Panc1 (cell line): ENCODE data around the gene SRCIN1. TPM values are rescaled to one million over a fixed set of nuclear protein-coding genes. Genes with fewer than 3 reads are reported as not detected.

ENCODE experiments used
- ATAC-seq: fragments of 200-7000 bp; cut with Tn5 transposase; 2 replicates; pipeline ENCODE4 v1.9.1; 2020; ENCODE audit warnings: mild to moderate bottlenecking, moderate library complexity
- BruUV-seq: library from RNA; stranded (reverse); fragments of 400-500 nt; replicated peaks from 2 replicates; lab custom pipeline; 2021; lab: Mats Ljungman, UMichigan
- CTCF ChIA-PET: fragments of 300-600 bp; sonication (Branson Sonifier 250); formaldehyde crosslinking; loops from one replicate; lab custom pipeline; 2022; ENCODE audit warnings: antibody characterized with exemption; lab: Charles Lee
- POLR2A ChIA-PET: fragments of 300-600 bp; sonication (Branson Sonifier 250); formaldehyde crosslinking; loops from one replicate; lab custom pipeline; 2022; ENCODE audit warnings: antibody characterized with exemption; lab: Charles Lee
- DNase-seq: peaks from one replicate; pipeline ENCODE4 v3.0.0-alpha.2; 2010; ENCODE audit warnings: low read depth, low spot score
- H3K27ac ChIP-seq: 2 replicates; pipeline ENCODE4 v1.5.1; 2011; ENCODE audit warnings: mild to moderate bottlenecking, low read length, inconsistent platforms
- H3K27me3 ChIP-seq: fragments of 200-500 bp; sonication (Bioruptor generic); 2 replicates; pipeline ENCODE4 v1.6.0; 2014; ENCODE audit warnings: low read length, inconsistent platforms; ENCODE audit not compliant: control insufficient read depth, insufficient read depth
- H3K36me3 ChIP-seq: fragments of 200-500 bp; sonication (Bioruptor generic); 2 replicates; pipeline ENCODE4 v1.5.1; 2014; ENCODE audit warnings: inconsistent platforms, mild to moderate bottlenecking, low read length, moderate library complexity; ENCODE audit not compliant: control insufficient read depth, insufficient read depth
- H3K4me1 ChIP-seq: 2 replicates; pipeline ENCODE4 v1.5.1; 2011; ENCODE audit warnings: inconsistent platforms, mild to moderate bottlenecking, low read length, moderate library complexity; ENCODE audit not compliant: control insufficient read depth, insufficient read depth
- H3K4me3 ChIP-seq, 2 experiments: 2 replicates each; pipeline ENCODE4 v1.5.1; 2011 to 2012; ENCODE audit warnings: low read depth in 2 of 2, low read length in 2 of 2, mild to moderate bottlenecking in 2 of 2, inconsistent platforms in 1 of 2, moderate library complexity in 1 of 2
- H3K9me3 ChIP-seq: fragments of 200-500 bp; sonication (Bioruptor generic); 2 replicates; pipeline ENCODE4 v1.5.1; 2014; ENCODE audit warnings: low read depth, mild to moderate bottlenecking, inconsistent platforms, low read length, moderate library complexity; ENCODE audit not compliant: control insufficient read depth, insufficient read depth
- POLR2AphosphoS5 ChIP-seq: IDR thresholded peaks from 2 replicates; pipeline ENCODE4 v1.6.1; 2012; ENCODE audit warnings: mild to moderate bottlenecking, low read depth, low read length, moderate library complexity
- SIN3A ChIP-seq: IDR thresholded peaks from 2 replicates; pipeline ENCODE4 v1.6.1; 2012; ENCODE audit warnings: low read depth, mild to moderate bottlenecking, low read length, moderate library complexity, borderline replicate concordance; ENCODE audit not compliant: insufficient read depth
- TCF7L2 ChIP-seq: IDR thresholded peaks from 2 replicates; pipeline ENCODE4 v1.6.1; 2011; ENCODE audit warnings: mild to moderate bottlenecking, low read depth, low read length, inconsistent platforms
- in situ Hi-C: cut with HindIII; loops from 2 replicates; pipeline ENCODE4 v1.10.0; 2016; ENCODE audit warnings: low sequenced_read_pairs, low pct_unique_long_range_greater_than_20kb
- intact Hi-C: fragments of 100-400 bp; cut with micrococcal nuclease; formaldehyde crosslinking; loops from one replicate; pipeline ENCODE4 v1.10.0; 2022; ENCODE audit not compliant: unreplicated experiment
- total RNA-seq: library from RNA; stranded (reverse); gene quantifications from one replicate; pipeline ENCODE4 v1.2.1, GENCODE V29; 2021; ENCODE audit not compliant: unreplicated experiment
- TF ChIP-seq, protein P1 (sequence below): fragments of 450-650 bp; IDR thresholded peaks from 2 replicates; pipeline ENCODE4 v1.5.1; 2017; ENCODE audit warnings: mild to moderate bottlenecking
- TF ChIP-seq, protein P2 (sequence below), 2 experiments: IDR thresholded peaks; 2 replicates each; pipeline ENCODE4 v1.6.1; 2011 to 2012; ENCODE audit warnings: low read depth in 2 of 2, control low read depth in 1 of 2, low read length in 1 of 2, mild to moderate bottlenecking in 1 of 2, moderate library complexity in 1 of 2; ENCODE audit not compliant: insufficient read depth in 1 of 2

The SRCIN1 gene
- total RNA-seq, 1 experiment from 2014 or later: 12.8 TPM

DNA sequence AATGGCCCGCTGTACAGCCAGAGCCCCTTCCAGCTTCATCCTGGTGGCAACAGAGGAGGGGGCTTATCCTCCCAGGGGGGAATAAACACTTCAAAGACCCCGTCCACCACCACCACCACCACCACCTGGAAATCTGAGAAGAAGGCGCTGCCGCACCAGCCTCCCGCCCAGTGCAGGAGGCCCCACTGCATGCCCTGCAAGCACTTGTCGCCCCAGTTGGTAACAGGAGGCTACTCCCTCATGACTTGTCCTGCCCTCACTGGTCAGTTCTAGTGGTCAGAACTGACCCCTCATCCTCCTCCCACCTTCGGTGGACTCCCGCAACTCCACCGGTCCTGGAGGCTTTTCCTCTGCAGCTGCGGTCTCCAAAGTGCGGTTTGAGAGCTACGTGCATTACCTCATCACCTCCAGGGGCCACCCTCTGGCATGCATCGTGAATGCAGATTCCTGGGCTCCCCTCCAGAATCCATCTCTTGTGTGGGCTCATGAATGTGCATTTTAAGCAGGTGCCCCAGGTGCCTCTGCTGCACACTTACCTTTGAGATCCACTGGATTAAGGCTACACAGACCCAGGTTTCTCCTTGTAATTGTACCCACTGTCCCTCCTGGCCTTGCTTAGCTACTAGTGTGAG, 71.8 kb downstream of the SRCIN1 start:
- no TSS peak for BruUV-seq
- ChIA-PET CTCF (interaction anchor here (1.2 kb wide), 1 partner anchor 129 kb away, joined by 3 read pairs; no protein-coding TSS in a partner anchor), POLR2A (interaction anchor here (0.5 kb wide), 1 partner anchor 125 kb away, joined by 4 read pairs; no protein-coding TSS in a partner anchor)
- Histone ChIP-seq H3K36me3 (no peaks in the 10 kb centered on the region), H3K27me3 (no peaks in the 10 kb centered on the region), H3K4me1 (no peaks in the 10 kb centered on the region), H3K9me3 (no peaks in the 10 kb centered on the region), H3K27ac (no peak overlapping the region), H3K4me3 (no peak overlapping the region)
- TF ChIP-seq SIN3A (no peak), TCF7L2 (no peak), POLR2AphosphoS5 (no peak)
- TF ChIP-seq, protein P1, sequence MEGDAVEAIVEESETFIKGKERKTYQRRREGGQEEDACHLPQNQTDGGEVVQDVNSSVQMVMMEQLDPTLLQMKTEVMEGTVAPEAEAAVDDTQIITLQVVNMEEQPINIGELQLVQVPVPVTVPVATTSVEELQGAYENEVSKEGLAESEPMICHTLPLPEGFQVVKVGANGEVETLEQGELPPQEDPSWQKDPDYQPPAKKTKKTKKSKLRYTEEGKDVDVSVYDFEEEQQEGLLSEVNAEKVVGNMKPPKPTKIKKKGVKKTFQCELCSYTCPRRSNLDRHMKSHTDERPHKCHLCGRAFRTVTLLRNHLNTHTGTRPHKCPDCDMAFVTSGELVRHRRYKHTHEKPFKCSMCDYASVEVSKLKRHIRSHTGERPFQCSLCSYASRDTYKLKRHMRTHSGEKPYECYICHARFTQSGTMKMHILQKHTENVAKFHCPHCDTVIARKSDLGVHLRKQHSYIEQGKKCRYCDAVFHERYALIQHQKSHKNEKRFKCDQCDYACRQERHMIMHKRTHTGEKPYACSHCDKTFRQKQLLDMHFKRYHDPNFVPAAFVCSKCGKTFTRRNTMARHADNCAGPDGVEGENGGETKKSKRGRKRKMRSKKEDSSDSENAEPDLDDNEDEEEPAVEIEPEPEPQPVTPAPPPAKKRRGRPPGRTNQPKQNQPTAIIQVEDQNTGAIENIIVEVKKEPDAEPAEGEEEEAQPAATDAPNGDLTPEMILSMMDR: no peak
- TF ChIP-seq, protein P2, sequence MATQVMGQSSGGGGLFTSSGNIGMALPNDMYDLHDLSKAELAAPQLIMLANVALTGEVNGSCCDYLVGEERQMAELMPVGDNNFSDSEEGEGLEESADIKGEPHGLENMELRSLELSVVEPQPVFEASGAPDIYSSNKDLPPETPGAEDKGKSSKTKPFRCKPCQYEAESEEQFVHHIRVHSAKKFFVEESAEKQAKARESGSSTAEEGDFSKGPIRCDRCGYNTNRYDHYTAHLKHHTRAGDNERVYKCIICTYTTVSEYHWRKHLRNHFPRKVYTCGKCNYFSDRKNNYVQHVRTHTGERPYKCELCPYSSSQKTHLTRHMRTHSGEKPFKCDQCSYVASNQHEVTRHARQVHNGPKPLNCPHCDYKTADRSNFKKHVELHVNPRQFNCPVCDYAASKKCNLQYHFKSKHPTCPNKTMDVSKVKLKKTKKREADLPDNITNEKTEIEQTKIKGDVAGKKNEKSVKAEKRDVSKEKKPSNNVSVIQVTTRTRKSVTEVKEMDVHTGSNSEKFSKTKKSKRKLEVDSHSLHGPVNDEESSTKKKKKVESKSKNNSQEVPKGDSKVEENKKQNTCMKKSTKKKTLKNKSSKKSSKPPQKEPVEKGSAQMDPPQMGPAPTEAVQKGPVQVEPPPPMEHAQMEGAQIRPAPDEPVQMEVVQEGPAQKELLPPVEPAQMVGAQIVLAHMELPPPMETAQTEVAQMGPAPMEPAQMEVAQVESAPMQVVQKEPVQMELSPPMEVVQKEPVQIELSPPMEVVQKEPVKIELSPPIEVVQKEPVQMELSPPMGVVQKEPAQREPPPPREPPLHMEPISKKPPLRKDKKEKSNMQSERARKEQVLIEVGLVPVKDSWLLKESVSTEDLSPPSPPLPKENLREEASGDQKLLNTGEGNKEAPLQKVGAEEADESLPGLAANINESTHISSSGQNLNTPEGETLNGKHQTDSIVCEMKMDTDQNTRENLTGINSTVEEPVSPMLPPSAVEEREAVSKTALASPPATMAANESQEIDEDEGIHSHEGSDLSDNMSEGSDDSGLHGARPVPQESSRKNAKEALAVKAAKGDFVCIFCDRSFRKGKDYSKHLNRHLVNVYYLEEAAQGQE (IDR thresholded peaks at IDR 0.05; ENCODE audit: insufficient read depth in 1 of 2, low read depth in 2 of 2, low read length in 1 of 2): no peak
- ATAC-seq: 0 out of 2 replicates have a peak, but pooled peaks have one; percentile 28
- intact Hi-C loops (no loop called here), in situ Hi-C loops (no loop called here)
- no peak for DNase-seq

DNA sequence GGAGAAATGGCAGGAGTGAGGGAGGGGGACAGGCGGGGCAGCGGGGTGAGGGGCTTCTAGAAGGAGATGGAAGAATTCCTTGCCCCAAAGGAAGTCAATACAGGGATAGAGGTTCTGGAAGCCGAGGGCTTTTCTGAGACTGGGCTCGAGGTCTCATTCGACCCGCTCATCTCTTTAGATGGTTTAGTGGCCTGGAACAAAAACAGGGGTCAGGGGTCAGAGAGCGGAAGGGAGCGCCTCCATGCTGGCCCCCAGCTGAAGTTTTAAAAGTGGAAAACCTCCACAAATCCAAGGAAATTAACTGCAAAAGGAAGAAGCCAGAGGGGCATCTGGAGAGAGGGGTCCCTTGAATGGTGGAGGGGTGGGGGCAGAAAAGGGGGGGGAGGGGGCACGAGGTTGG, 72.5 kb downstream of the SRCIN1 start:
- no TSS peak for BruUV-seq
- ATAC-seq: no peak
- Histone ChIP-seq H3K4me3 (no peak overlapping the region), H3K27ac (no peak overlapping the region), H3K4me1 (no peaks in the 10 kb centered on the region), H3K9me3 (no peaks in the 10 kb centered on the region), H3K36me3 (no peaks in the 10 kb centered on the region), H3K27me3 (no peaks in the 10 kb centered on the region)
- DNase-seq: no peak
- in situ Hi-C loops (no loop called here), intact Hi-C loops (no loop called here)
- CTCF ChIA-PET: interaction anchor here (0.6 to 0.7 kb wide), 2 partner anchors 42 to 142 kb away, joined by 5 to 6 read pairs; partner anchors contain the start of gene EPOP
- POLR2A ChIA-PET: no interaction called here
- TF ChIP-seq, protein P2 (IDR thresholded peaks at IDR 0.05; ENCODE audit: insufficient read depth in 1 of 2, low read depth in 2 of 2, low read length in 1 of 2): no peak
- TF ChIP-seq, protein P1: no peak
- TF ChIP-seq SIN3A (no peak), TCF7L2 (no peak), POLR2AphosphoS5 (no peak)
